WERI-Rb-1 (cell line): ENCODE measurements around the gene PRKAR1A.

ENCODE experiments used
- DNase-seq: peaks from one replicate; pipeline ENCODE4 v3.0.0-alpha.2; 2020
- H3K27ac ChIP-seq: fragments of 250-450 bp; sonication (Bioruptor Pico); 2 replicates; pipeline ENCODE4 v1.5.1; 2020; ENCODE audit warnings: mild to moderate bottlenecking, moderate library complexity
- H3K27me3 ChIP-seq: fragments of 250-450 bp; sonication (Bioruptor Pico); 2 replicates; pipeline ENCODE4 v1.5.1; 2021; ENCODE audit warnings: mild to moderate bottlenecking, low read depth, moderate library complexity; ENCODE audit not compliant: insufficient read depth, severe bottlenecking
- H3K36me3 ChIP-seq: fragments of 250-450 bp; sonication (Bioruptor Pico); 2 replicates; pipeline ENCODE4 v1.5.1; 2020; ENCODE audit warnings: mild to moderate bottlenecking, moderate library complexity
- H3K4me3 ChIP-seq: 2 replicates; pipeline ENCODE4 v1.5.1; 2011; ENCODE audit warnings: low read depth, mild to moderate bottlenecking, control low read depth, low read length
- H3K9me3 ChIP-seq: fragments of 250-450 bp; sonication (Bioruptor Pico); 2 replicates; pipeline ENCODE4 v1.5.1; 2021; ENCODE audit warnings: mild to moderate bottlenecking, moderate library complexity; ENCODE audit not compliant: severe bottlenecking
- CTCF ChIP-seq: IDR thresholded peaks from 2 replicates; pipeline ENCODE4 v1.5.1; 2011; ENCODE audit warnings: low read depth, mild to moderate bottlenecking, control low read depth, inconsistent platforms, low read length

PRKAR1A gene

GRCh38 chr17:68567035-68567434 is 54.8 kb downstream of the PRKAR1A start:
- no peak for TF ChIP-seq CTCF
- no peak overlapping the region for H3K27ac ChIP-seq
- H3K36me3 ChIP-seq: no peaks in the 10 kb centered on the region
- no peaks in the 10 kb centered on the region for H3K9me3 ChIP-seq
- no peak overlapping the region for H3K4me3 ChIP-seq
- H3K27me3 ChIP-seq: no peaks in the 10 kb centered on the region
- DNase-seq: no peak

GRCh38 chr17:68567581-68567980 is 55.4 kb downstream of the PRKAR1A start:
- no peaks in the 10 kb centered on the region for H3K9me3 ChIP-seq
- no peak for TF ChIP-seq CTCF
- no peaks in the 10 kb centered on the region for H3K36me3 ChIP-seq
- no peak for DNase-seq
- no peak overlapping the region for H3K4me3 ChIP-seq
- H3K27ac ChIP-seq: no peak overlapping the region
- H3K27me3 ChIP-seq: no peaks in the 10 kb centered on the region

GRCh38 chr17:68568581-68568980 is 56.4 kb downstream of the PRKAR1A start:
- H3K27ac ChIP-seq: no peak overlapping the region
- no peak overlapping the region for H3K4me3 ChIP-seq
- H3K9me3 ChIP-seq: no peaks in the 10 kb centered on the region
- no peak for DNase-seq
- no peaks in the 10 kb centered on the region for H3K27me3 ChIP-seq
- no peaks in the 10 kb centered on the region for H3K36me3 ChIP-seq
- TF ChIP-seq CTCF: no peak

- Histone ChIP-seq H3K27me3 (no peaks in the 10 kb centered on the region), H3K4me3 (no peak overlapping the region), H3K9me3 (no peaks in the 10 kb centered on the region), H3K36me3 (no peaks in the 10 kb centered on the region), H3K27ac (no peak overlapping the region)
- DNase-seq: no peak
- no peak for TF ChIP-seq CTCF
Observed at GRCh38 chr17:68569346-68569745, 57.1 kb downstream of the PRKAR1A start.

- DNase-seq: no peak
- Histone ChIP-seq H3K9me3 (no peaks in the 10 kb centered on the region), H3K27me3 (no peaks in the 10 kb centered on the region), H3K27ac (no peak overlapping the region), H3K4me3 (no peak overlapping the region), H3K36me3 (no peaks in the 10 kb centered on the region)
- no peak for TF ChIP-seq CTCF
Observed at GRCh38 chr17:68570526-68570925, 58.3 kb downstream of the PRKAR1A start.

- no peaks in the 10 kb centered on the region for H3K27me3 ChIP-seq
- no peaks in the 10 kb centered on the region for H3K36me3 ChIP-seq
- no peak overlapping the region for H3K4me3 ChIP-seq
- TF ChIP-seq CTCF: no peak
- no peak overlapping the region for H3K27ac ChIP-seq
- no peak for DNase-seq
- no peaks in the 10 kb centered on the region for H3K9me3 ChIP-seq
Observed at GRCh38 chr17:68572138-68572842, 60.1 kb downstream of the PRKAR1A start.
